H1 (cell line): ENCODE results near the gene SPDEF. TPM values are rescaled to one million over a fixed set of nuclear protein-coding genes. Genes with fewer than 3 reads are reported as not detected.

Experiments used
- CHD1 ChIP-seq: IDR thresholded peaks from 2 replicates; pipeline ENCODE4 v1.6.1; 2012; ENCODE audit warnings: low read depth, low read length, improper control_type of control experiment
- CHD2 ChIP-seq: IDR thresholded peaks from 2 replicates; pipeline ENCODE4 v1.6.1; 2012; ENCODE audit warnings: low read length, improper control_type of control experiment
- CHD7 ChIP-seq: fragments of 300-600 bp; sonication (generic); IDR thresholded peaks from 2 replicates; pipeline ENCODE4 v1.7.1; 2012; ENCODE audit warnings: low read length, moderate library complexity, mild to moderate bottlenecking, inconsistent platforms; ENCODE audit not compliant: insufficient replicate concordance
- EGR1 ChIP-seq: IDR thresholded peaks from 2 replicates; pipeline ENCODE4 v1.6.1; 2011; ENCODE audit warnings: low read depth, low read length, borderline replicate concordance
- HDAC2 ChIP-seq, 2 experiments: fragments of 300-600 bp in 1 of 2; sonication (generic) in 1 of 2; IDR thresholded peaks; 2 replicates each; pipeline ENCODE4 v1.6.1; 2011 to 2012; ENCODE audit warnings: low read depth in 2 of 2, low read length in 2 of 2, mild to moderate bottlenecking in 2 of 2, moderate library complexity in 2 of 2, borderline replicate concordance in 1 of 2, inconsistent platforms in 1 of 2
- JUND ChIP-seq: IDR thresholded peaks from 2 replicates; pipeline ENCODE4 v1.6.1; 2011; ENCODE audit warnings: mild to moderate bottlenecking, improper control_type of control experiment, low read length
- PHF8 ChIP-seq: fragments of 200-600 bp; sonication (generic); conservative IDR thresholded peaks from 2 replicates; pipeline ENCODE4 v1.7.1; 2012; ENCODE audit warnings: low read depth, mild to moderate bottlenecking, inconsistent platforms, low read length, moderate library complexity
- RNF2 ChIP-seq: fragments of 200-900, 300-1000 bp; sonication (generic); IDR thresholded peaks from 2 replicates; pipeline ENCODE4 v1.7.1; 2016; ENCODE audit warnings: borderline replicate concordance, low read depth, mild to moderate bottlenecking, antibody characterized with exemption, low read length; ENCODE audit not compliant: poor library complexity, severe bottlenecking; ENCODE audit errors: missing control alignments
- USF2 ChIP-seq: IDR thresholded peaks from 2 replicates; pipeline ENCODE4 v1.6.1; 2011; ENCODE audit warnings: low read length, improper control_type of control experiment
- polyA plus RNA-seq, 7 experiments: library from polyadenylated mRNA; depleted of rRNA in 3 of 7; stranded (reverse) in 5 of 7; unstranded in 2 of 7; fragments of >200 nt in 5 of 7; fragments of 200-250 nt in 2 of 7; gene quantifications; 1 replicate in 5 of 7; 2 replicates in 1 of 7; 4 replicates in 1 of 7; pipeline versions ENCODE4 v1.2.1 to v1.2.3, GENCODE V29; 2011 to 2013; ENCODE audit warnings: missing spikeins in 2 of 7, mixed read lengths in 2 of 7
- total RNA-seq: library from RNA; stranded (reverse); fragmentation: NEBNext Ultra II Directional; extraction: Animal tissue kit (Norgen Biotek cat#: 25700); gene quantifications from 2 replicates; pipeline ENCODE4 v1.2.1, GENCODE V29; 2021

Gene SPDEF
- total and polyA plus RNA-seq, 2 of the 8 experiments (the other 6 are each of a cell fraction or from before 2014, with no cell fraction given), result 0.15 to 0.30 TPM

- TF ChIP-seq USF2 (no peak), JUND (no peak), EGR1 (no peak), CHD1 (no peak), HDAC2 (IDR thresholded peaks at IDR 0.05; ENCODE audit: borderline replicate concordance in 1 of 2, low read depth in 2 of 2, low read length in 2 of 2) (no peak), CHD7 (no peak), RNF2 (no peak), CHD2 (no peak), PHF8 (no peak)
- TF ChIP-seq, all 59 proteins: peak for 0
These were observed 38.2 kb downstream of the SPDEF start (continued) for GRCh38 chr6:34517966-34518365.
